Psoas muscle (tissue), 8 donors: ENCODE results near the gene OR10G7. TPM values are rescaled to one million over a fixed set of nuclear protein-coding genes. Genes with fewer than 3 reads are reported as not detected.
"Not testable (repeated sequence)": the region's sequence is repeated elsewhere in the genome, so short reads cannot be mapped to it uniquely, and the experiment has no call there.

Experiments used
- ATAC-seq, 4 donors: fragments of 200-7000 bp; cut with Tn5 transposase; one replicate each; pipeline ENCODE4 v1.9.1; 2020; ENCODE audit warnings: moderate library complexity in 3 of 4, mild to moderate bottlenecking in 2 of 4
- DNase-seq, 2 donors: peaks; one replicate each; pipeline ENCODE4 v3.0.0-alpha.2; 2020
- H3K27ac ChIP-seq: fragments of 200-600 bp; one replicate; pipeline ENCODE4 v1.8.0; 2022
- H3K27me3 ChIP-seq, 3 donors: fragments of 200-600 bp in 1 of 3; one replicate each; pipeline versions ENCODE4 v1.6.1 to v1.8.0; 2013 to 2022; ENCODE audit warnings: low read length in 2 of 3, mild to moderate bottlenecking in 2 of 3, moderate library complexity in 1 of 3; ENCODE audit not compliant: insufficient read depth in 3 of 3
- H3K36me3 ChIP-seq, 2 donors: fragments of 200-600 bp in 1 of 2; one replicate each; pipeline versions ENCODE4 v1.6.1 to v1.8.0; 2013 to 2022; ENCODE audit warnings: low read depth in 1 of 2, mild to moderate bottlenecking in 1 of 2, moderate library complexity in 1 of 2; ENCODE audit not compliant: insufficient read depth in 1 of 2
- H3K4me1 ChIP-seq: fragments of 200-600 bp; one replicate; pipeline ENCODE4 v1.8.0; 2022
- H3K4me3 ChIP-seq: fragments of 200-600 bp; one replicate; pipeline ENCODE4 v1.8.0; 2022; ENCODE audit warnings: mild to moderate bottlenecking
- H3K9me3 ChIP-seq: fragments of 200-600 bp; one replicate; pipeline ENCODE4 v1.8.0; 2022
- WGBS, 3 donors: extraction: QIAGEN DNeasy Blood & Tissue Kit; methylation state at CpG; one replicate each; pipeline versions ENCODE4 v1.1.6 to v1.1.7; 2013; 5-methylcytosine and 5-hydroxymethylcytosine counted together
- intact Hi-C, 2 donors: fragments of 100-400 bp; cut with DNase I; formaldehyde crosslinking; loops; one replicate each; pipeline versions ENCODE4 v1.11.0 to v1.14.2; 2022
- polyA plus RNA-seq, 3 donors: library from polyadenylated mRNA; stranded (reverse); fragments of 200-250 nt; gene quantifications; one replicate each; pipeline ENCODE4 v1.2.3, GENCODE V29; 2013
- total RNA-seq, 4 donors: library from RNA; stranded (reverse); fragmentation: NEBNext Ultra II Directional in 2 of 4; extraction: Animal tissue kit (Norgen Biotek cat#: 25700) in 2 of 4; gene quantifications; one replicate each; pipeline versions ENCODE4 v1.2.1 to v1.2.4, GENCODE V29; 2021 to 2023
- TF ChIP-seq, protein P1 (sequence below): fragments of 200-600 bp; IDR thresholded peaks from one replicate; pipeline ENCODE4 v1.8.0; 2022; ENCODE audit warnings: antibody characterized with exemption
- donor health status: healthy with polysubstance abuse.
- donor health status: DM: no; HTN: no; CAD: no; lungs with moderate emphysema.
- donor health status: Bipolar disorder and iron deficiency.
- donor health status: healthy.
- donor health status: DM: yes; HTN: yes; CAD: no.
- donor health status: DM: no; HTN: no; CAD: no.
- donor health status: DM: no; HTN: no; CAD: no.
- donor health status: DM: yes; HTN: yes; CAD: no.

OR10G7 gene
- total and polyA plus RNA-seq, 7 donors: not detected

DNA sequence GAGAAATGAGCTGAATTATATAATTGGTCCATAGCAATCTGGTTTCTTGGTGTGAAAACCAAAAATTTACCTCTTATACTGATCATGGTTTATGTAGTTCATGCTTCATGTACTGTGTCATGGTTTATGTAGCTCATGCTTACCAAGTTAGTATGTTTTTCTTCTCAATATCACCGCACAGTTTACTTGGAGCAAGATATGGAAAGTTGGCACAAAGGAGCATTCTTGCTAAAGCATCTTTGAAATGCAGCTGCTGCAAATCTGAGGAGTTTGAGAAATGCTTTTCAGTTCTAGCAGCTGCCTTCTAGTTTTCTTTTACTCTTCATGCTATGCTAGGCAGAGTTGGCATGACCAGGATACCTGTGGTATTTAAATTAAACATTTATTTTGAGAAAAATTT, 4.5 kb downstream of the OR10G7 start:
- ATAC-seq: no peak
- intact Hi-C loops: no loop called here
- Histone ChIP-seq H3K27ac (no peak overlapping the region), H3K9me3 (no peaks in the 10 kb centered on the region), H3K4me1 (no peaks in the 10 kb centered on the region), H3K27me3 (no peaks in the 10 kb centered on the region), H3K36me3 (no peaks in the 10 kb centered on the region), H3K4me3 (no peak overlapping the region)
- 19 to 39% (median 23%) methylated on average over 1 of the region's 1 CpG for WGBS, 3 donors
- TF ChIP-seq, protein P1, sequence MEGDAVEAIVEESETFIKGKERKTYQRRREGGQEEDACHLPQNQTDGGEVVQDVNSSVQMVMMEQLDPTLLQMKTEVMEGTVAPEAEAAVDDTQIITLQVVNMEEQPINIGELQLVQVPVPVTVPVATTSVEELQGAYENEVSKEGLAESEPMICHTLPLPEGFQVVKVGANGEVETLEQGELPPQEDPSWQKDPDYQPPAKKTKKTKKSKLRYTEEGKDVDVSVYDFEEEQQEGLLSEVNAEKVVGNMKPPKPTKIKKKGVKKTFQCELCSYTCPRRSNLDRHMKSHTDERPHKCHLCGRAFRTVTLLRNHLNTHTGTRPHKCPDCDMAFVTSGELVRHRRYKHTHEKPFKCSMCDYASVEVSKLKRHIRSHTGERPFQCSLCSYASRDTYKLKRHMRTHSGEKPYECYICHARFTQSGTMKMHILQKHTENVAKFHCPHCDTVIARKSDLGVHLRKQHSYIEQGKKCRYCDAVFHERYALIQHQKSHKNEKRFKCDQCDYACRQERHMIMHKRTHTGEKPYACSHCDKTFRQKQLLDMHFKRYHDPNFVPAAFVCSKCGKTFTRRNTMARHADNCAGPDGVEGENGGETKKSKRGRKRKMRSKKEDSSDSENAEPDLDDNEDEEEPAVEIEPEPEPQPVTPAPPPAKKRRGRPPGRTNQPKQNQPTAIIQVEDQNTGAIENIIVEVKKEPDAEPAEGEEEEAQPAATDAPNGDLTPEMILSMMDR: no peak
- DNase-seq: no peak

DNA sequence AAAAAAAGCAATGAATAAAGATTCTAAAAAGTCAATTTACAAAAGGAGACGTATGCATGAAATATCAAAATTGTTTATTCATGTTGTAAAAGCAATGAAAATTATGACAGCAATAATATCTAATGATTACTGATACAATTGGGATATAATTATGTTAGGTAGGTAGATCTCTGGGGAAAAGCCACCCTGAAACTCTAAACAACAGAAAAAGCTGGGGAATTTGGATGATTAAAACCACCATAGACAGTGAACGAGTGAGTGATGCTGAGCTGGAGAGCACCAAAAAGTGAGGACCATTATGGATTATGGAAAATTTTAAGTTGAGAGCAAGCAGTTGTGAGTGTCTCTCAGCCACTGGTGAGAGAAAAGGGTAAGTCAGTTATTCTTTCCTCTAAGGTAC, 14.6 kb downstream of the OR10G7 start, which contains the start of gene OR10G8:
Gene OR10G8 (plus strand): TSS at position 301 of the 400 bp plus-strand sequence. CDS start 2,825 bp downstream, outside the sequence.
- TF ChIP-seq, protein P1: no peak
- Histone ChIP-seq H3K27me3 (no peaks in the 10 kb centered on the region), H3K4me1 (no peaks in the 10 kb centered on the region), H3K9me3 (no peaks in the 10 kb centered on the region), H3K4me3 (no peak within 1 kb of the TSS), H3K36me3 (no peaks in the 10 kb centered on the region), H3K27ac (no peak within 1 kb of the TSS)
- 71 to 80% (median 77%) methylated on average over 2 of the region's 2 CpGs for WGBS, 3 donors
- ATAC-seq (no peak), DNase-seq (no peak)
- intact Hi-C loops: no loop called here

DNA sequence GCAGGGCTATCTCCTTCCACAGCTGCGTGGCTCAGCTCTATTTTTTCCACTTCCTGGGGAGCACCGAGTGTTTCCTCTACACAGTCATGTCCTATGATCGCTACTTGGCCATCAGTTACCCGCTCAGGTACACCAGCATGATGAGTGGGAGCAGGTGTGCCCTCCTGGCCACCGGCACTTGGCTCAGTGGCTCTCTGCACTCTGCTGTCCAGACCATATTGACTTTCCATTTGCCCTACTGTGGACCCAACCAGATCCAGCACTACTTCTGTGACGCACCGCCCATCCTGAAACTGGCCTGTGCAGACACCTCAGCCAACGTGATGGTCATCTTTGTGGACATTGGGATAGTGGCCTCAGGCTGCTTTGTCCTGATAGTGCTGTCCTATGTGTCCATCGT, 25.3 kb downstream of the OR10G7 start:
- 70 to 83% (median 79%) methylated on average over 3 to 7 of the region's 9 CpGs for WGBS, 3 donors

DNA sequence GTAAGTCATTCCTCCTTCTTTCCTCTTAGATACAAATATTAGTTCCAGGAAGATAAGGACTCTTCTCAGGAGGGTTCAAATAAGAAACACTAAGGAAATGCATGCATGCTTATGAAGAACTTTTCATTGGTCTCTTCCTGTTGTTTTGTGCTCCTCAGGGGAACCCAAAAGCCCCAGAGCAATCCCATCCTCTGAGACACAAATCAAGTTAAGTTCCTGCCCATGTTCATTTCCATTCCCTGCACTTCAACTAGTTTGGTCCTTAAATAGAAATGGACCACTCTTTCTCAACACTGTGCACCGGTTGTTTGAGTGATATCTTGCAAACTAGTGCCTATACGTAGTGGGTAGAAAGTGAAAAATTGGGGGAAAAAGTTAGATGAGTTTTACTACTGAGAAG, 28.4 kb downstream of the OR10G7 start, which contains the start of gene OR10G4:
Gene OR10G4 (plus strand): TSS at position 301 of the 400 bp plus-strand sequence. CDS start 2,578 bp downstream, outside the sequence.
- intact Hi-C loops: no loop called here
- H3K4me3 ChIP-seq: no peak within 1 kb of the TSS
- H3K36me3 ChIP-seq: no peaks in the 10 kb centered on the region
- 71 to 81% (median 80%) methylated on average over 2 of the region's 2 CpGs for WGBS, 3 donors
- no peaks in the 10 kb centered on the region for H3K9me3 ChIP-seq
- TF ChIP-seq, protein P1: no peak
- H3K27ac ChIP-seq: no peak within 1 kb of the TSS
- ATAC-seq (no peak), DNase-seq (no peak)
- H3K4me1 ChIP-seq: no peaks in the 10 kb centered on the region
- peaks cover 0 to 3% (median 0%) of the 10 kb centered on the region in 3 donors for H3K27me3 ChIP-seq

More for the DNA sequence above, 25.3 kb downstream of the OR10G7 start:
- H3K4me1 ChIP-seq, H3K4me3 ChIP-seq, H3K27me3 ChIP-seq, H3K27ac ChIP-seq, ATAC-seq, H3K36me3 ChIP-seq, H3K9me3 ChIP-seq, intact Hi-C loops, DNase-seq: not testable (repeated sequence)

DNA sequence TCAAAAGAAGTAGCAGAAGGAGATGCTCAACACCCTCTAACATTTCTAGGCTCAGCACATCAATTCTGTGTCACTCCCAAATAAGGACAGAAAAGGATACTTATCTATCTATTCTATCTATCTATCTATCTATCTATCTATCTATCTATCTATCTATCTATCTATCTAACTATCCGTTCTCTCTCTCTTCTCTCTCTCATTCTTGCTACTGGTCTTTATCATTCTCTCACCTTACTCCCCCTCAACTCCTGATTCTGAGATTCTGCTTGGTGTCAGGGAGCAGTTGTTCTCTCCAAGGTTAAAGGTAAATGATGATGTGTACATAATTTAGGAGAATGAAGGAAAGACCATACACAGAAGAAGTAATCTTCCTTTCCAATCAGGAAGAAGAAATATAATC, 46.0 kb downstream of the OR10G7 start, which contains the start of gene OR10G6:
Gene OR10G6 (minus strand): TSS at position 43 of the 400 bp plus-strand sequence. CDS start 0 bp downstream, at position 43.
- 94 to 100% (median 100%) methylated on average over 1 of the region's 1 CpG for WGBS, 3 donors
- Histone ChIP-seq H3K36me3 (no peaks in the 10 kb centered on the region), H3K27me3 (peaks cover 0 to 2% (median 0%) of the 10 kb centered on the region in 3 donors), H3K4me1 (no peaks in the 10 kb centered on the region), H3K4me3 (no peak within 1 kb of the TSS), H3K27ac (no peak within 1 kb of the TSS), H3K9me3 (no peaks in the 10 kb centered on the region)
- DNase-seq: no peak
- intact Hi-C loops: no loop called here
- ATAC-seq: no peak
- TF ChIP-seq, protein P1: no peak

Other genes with a start within 250 kb of the OR10G7 start
- gene OR6M1, start 235.0 kb downstream of the OR10G7 start, total RNA-seq: not detected
- not detected for gene OR6M1, start 235.0 kb downstream of the OR10G7 start, polyA plus RNA-seq
- not detected for gene TMEM225, start 155.7 kb downstream of the OR10G7 start, total RNA-seq
- gene TMEM225, start 155.7 kb downstream of the OR10G7 start, polyA plus RNA-seq: not detected
- gene OR8D4, start 139.2 kb downstream of the OR10G7 start, total RNA-seq: not detected
- not detected for gene OR8D4, start 139.2 kb downstream of the OR10G7 start, polyA plus RNA-seq
- gene OR4D5, start 101.7 kb downstream of the OR10G7 start, total RNA-seq: not detected
- not detected for gene OR4D5, start 101.7 kb downstream of the OR10G7 start, polyA plus RNA-seq
- not detected for gene OR6T1, start 97.5 kb downstream of the OR10G7 start, total RNA-seq
- gene OR6T1, start 97.5 kb downstream of the OR10G7 start, polyA plus RNA-seq: not detected
- not detected for gene OR10S1, start 63.5 kb downstream of the OR10G7 start, total RNA-seq
- not detected for gene OR10S1, start 63.5 kb downstream of the OR10G7 start, polyA plus RNA-seq
- gene OR10G6, start 46.2 kb downstream of the OR10G7 start, total RNA-seq: not detected
- not detected for gene OR10G6, start 46.2 kb downstream of the OR10G7 start, polyA plus RNA-seq
- gene OR10G4, start 28.3 kb downstream of the OR10G7 start, total RNA-seq: not detected
- gene OR10G4, start 28.3 kb downstream of the OR10G7 start, polyA plus RNA-seq: not detected
- gene OR10G9, start 18.3 kb downstream of the OR10G7 start, total RNA-seq: not detected
- gene OR10G9, start 18.3 kb downstream of the OR10G7 start, polyA plus RNA-seq: not detected
- gene OR10G8, start 14.5 kb downstream of the OR10G7 start, total RNA-seq: not detected
- not detected for gene OR10G8, start 14.5 kb downstream of the OR10G7 start, polyA plus RNA-seq
- gene VWA5A, start 74.1 kb upstream of the OR10G7 start, total RNA-seq: 1 to 10 TPM; 3.4 to 6.7 (median 4.8) TPM
- gene VWA5A, start 74.1 kb upstream of the OR10G7 start, polyA plus RNA-seq: 1 to 10 TPM; 1.2 to 2.0 (median 1.3) TPM
- gene OR10D3, start 142.0 kb upstream of the OR10G7 start, total RNA-seq: not detected
- gene OR10D3, start 142.0 kb upstream of the OR10G7 start, polyA plus RNA-seq: not detected
- gene OR8G1, start 199.8 kb upstream of the OR10G7 start, total RNA-seq: not detected
- not detected for gene OR8G1, start 199.8 kb upstream of the OR10G7 start, polyA plus RNA-seq
- gene OR8G5, start 215.1 kb upstream of the OR10G7 start, total RNA-seq: not detected
- gene OR8G5, start 215.1 kb upstream of the OR10G7 start, polyA plus RNA-seq: not detected